ENCODE measurements around the gene PAPOLB.

Gene PAPOLB

GRCh38 chr7:4815121-4815520 lies 46.7 kb downstream of the PAPOLB start:
- Histone ChIP-seq H3K9me3 (no peaks in the 10 kb centered on the region), H3K4me1 (no peaks in the 10 kb centered on the region), H3K4me3 (ENCODE audit: low read depth, low read length) (no peak overlapping the region), H3K36me3 (no peaks in the 10 kb centered on the region), H3K27me3 (no peaks in the 10 kb centered on the region)
- DNase-seq = no peak
- no peak for TF ChIP-seq CTCF (IDR thresholded peaks at IDR 0.05; ENCODE audit: low read depth, low read length)

- H3K9me3 ChIP-seq = no peaks in the 10 kb centered on the region
- no peak for DNase-seq
- TF ChIP-seq CTCF (IDR thresholded peaks at IDR 0.05; ENCODE audit: low read depth, low read length) = no peak
- H3K36me3 ChIP-seq = no peaks in the 10 kb centered on the region
- H3K27me3 ChIP-seq = no peaks in the 10 kb centered on the region
- H3K4me1 ChIP-seq = no peaks in the 10 kb centered on the region
- no peak overlapping the region for H3K4me3 ChIP-seq (ENCODE audit: low read depth, low read length)
These were observed 47.4 kb downstream of the PAPOLB start for GRCh38 chr7:4814433-4814832.

- TF ChIP-seq CTCF (IDR thresholded peaks at IDR 0.05; ENCODE audit: low read depth, low read length) = no peak
- Histone ChIP-seq H3K4me1 (no peaks in the 10 kb centered on the region), H3K4me3 (ENCODE audit: low read depth, low read length) (no peak overlapping the region), H3K27me3 (no peaks in the 10 kb centered on the region), H3K9me3 (no peaks in the 10 kb centered on the region), H3K36me3 (no peaks in the 10 kb centered on the region)
- no peak for DNase-seq
These were observed 52.2 kb downstream of the PAPOLB start for GRCh38 chr7:4809666-4810065.

GRCh38 chr7:4809091-4809591 lies 52.7 kb downstream of the PAPOLB start:
- H3K27me3 ChIP-seq = no peaks in the 10 kb centered on the region
- DNase-seq = no peak
- no peak for TF ChIP-seq CTCF (IDR thresholded peaks at IDR 0.05; ENCODE audit: low read depth, low read length)
- H3K9me3 ChIP-seq = no peaks in the 10 kb centered on the region
- no peak overlapping the region for H3K4me3 ChIP-seq (ENCODE audit: low read depth, low read length)
- no peaks in the 10 kb centered on the region for H3K4me1 ChIP-seq
- H3K36me3 ChIP-seq = no peaks in the 10 kb centered on the region

GRCh38 chr7:4808565-4808964 lies 53.3 kb downstream of the PAPOLB start:
- no peak for DNase-seq
- Histone ChIP-seq H3K4me3 (ENCODE audit: low read depth, low read length) (no peak overlapping the region), H3K4me1 (no peaks in the 10 kb centered on the region), H3K36me3 (no peaks in the 10 kb centered on the region), H3K27me3 (no peaks in the 10 kb centered on the region), H3K9me3 (no peaks in the 10 kb centered on the region)
- TF ChIP-seq CTCF (IDR thresholded peaks at IDR 0.05; ENCODE audit: low read depth, low read length) = no peak

GRCh38 chr7:4808026-4808425 lies 53.8 kb downstream of the PAPOLB start:
- DNase-seq = no peak

More at GRCh38 chr7:4808026-4808425, 53.8 kb downstream of the PAPOLB start:
- Histone ChIP-seq H3K36me3 (no peaks in the 10 kb centered on the region), H3K4me1 (no peaks in the 10 kb centered on the region), H3K4me3 (ENCODE audit: low read depth, low read length) (no peak overlapping the region), H3K27me3 (no peaks in the 10 kb centered on the region), H3K9me3 (no peaks in the 10 kb centered on the region)
- no peak for TF ChIP-seq CTCF (IDR thresholded peaks at IDR 0.05; ENCODE audit: low read depth, low read length)
